ENCODE measurements around the gene TTC16.
A peak's percentile ranks its signal among the peaks of the same experiment; 100 is the strongest.

TTC16 gene

GRCh38 chr9:127720865-127721227 lies 5.0 kb downstream of the TTC16 start:
- no peak for DNase-seq (ENCODE audit: low spot score)

- peak; percentile 90 for DNase-seq (ENCODE audit: low spot score)
Measured at GRCh38 chr9:127721391-127721821, 5.5 kb downstream of the TTC16 start.

GRCh38 chr9:127722055-127722745 lies 6.3 kb downstream of the TTC16 start:
- DNase-seq (ENCODE audit: low spot score) = no peak

- no peak for DNase-seq (ENCODE audit: low spot score)
Measured at GRCh38 chr9:127723013-127723412, 7.1 kb downstream of the TTC16 start.

GRCh38 chr9:127723444-127723843 lies 7.6 kb downstream of the TTC16 start:
- DNase-seq (ENCODE audit: low spot score) = peak; percentile 49

GRCh38 chr9:127724012-127724411 lies 8.1 kb downstream of the TTC16 start:
- DNase-seq (ENCODE audit: low spot score) = no peak

- no peak for DNase-seq (ENCODE audit: low spot score)
Measured at GRCh38 chr9:127726871-127727270, 11.0 kb downstream of the TTC16 start.

GRCh38 chr9:127728808-127729207 lies 12.9 kb downstream of the TTC16 start:
- no peak for DNase-seq (ENCODE audit: low spot score)

GRCh38 chr9:127729522-127730256 lies 13.8 kb downstream of the TTC16 start:
- no peak for DNase-seq (ENCODE audit: low spot score)

GRCh38 chr9:127730262-127730661 lies 14.4 kb downstream of the TTC16 start:
- DNase-seq (ENCODE audit: low spot score) = no peak

GRCh38 chr9:127730799-127731410 lies 15.0 kb downstream of the TTC16 start:
- DNase-seq (ENCODE audit: low spot score) = no peak

- no peak for DNase-seq (ENCODE audit: low spot score)
Measured at GRCh38 chr9:127731938-127732337, 16.1 kb downstream of the TTC16 start.

GRCh38 chr9:127732444-127732843 lies 16.6 kb downstream of the TTC16 start:
- no peak for DNase-seq (ENCODE audit: low spot score)

- no peak for DNase-seq (ENCODE audit: low spot score)
Measured at GRCh38 chr9:127733614-127734013, 17.7 kb downstream of the TTC16 start.

- no peak for DNase-seq (ENCODE audit: low spot score)
Measured at GRCh38 chr9:127734247-127734746, 18.4 kb downstream of the TTC16 start.

- DNase-seq (ENCODE audit: low spot score) = peak; percentile 96
Measured at GRCh38 chr9:127734747-127735529, 19.1 kb downstream of the TTC16 start, which contains the start of gene TOR2A. Gene TOR2A (minus strand): TSS chr9:127735294. CDS start chr9:127735270, 24 bp downstream.

- no peak for DNase-seq (ENCODE audit: low spot score)
Measured at GRCh38 chr9:127735530-127736185, 19.8 kb downstream of the TTC16 start.

- DNase-seq (ENCODE audit: low spot score) = no peak
Measured at GRCh38 chr9:127738666-127739065, 22.8 kb downstream of the TTC16 start.

GRCh38 chr9:127739614-127740330 lies 23.9 kb downstream of the TTC16 start:
- no peak for DNase-seq (ENCODE audit: low spot score)

- DNase-seq (ENCODE audit: low spot score) = no peak
Measured at GRCh38 chr9:127741831-127742434, 26.1 kb downstream of the TTC16 start.
